Measurements from ENCODE around the gene SCOC. TPM values are rescaled to one million over a fixed set of nuclear protein-coding genes. Genes with fewer than 3 reads are reported as not detected.
A peak's percentile ranks its signal among the peaks of the same experiment; 100 is the strongest.

SCOC gene
- total and polyA plus RNA-seq, 9 of the 15 experiments (the other 6 are each of a cell fraction or from before 2014, with no cell fraction given) = 16.8 to 110 (median 46.7) TPM

- TF ChIP-seq HMGXB4 (CRISPR knock-in tag; IDR thresholded peaks at IDR 0.05) (0 out of 2 replicates have a peak, but pooled peaks have one; percentile 35), POLR2B (IDR thresholded peaks at IDR 0.05; ENCODE audit: low read depth, partially characterized antibody) (peak; percentile 50), ZNF785 (CRISPR knock-in tag; IDR thresholded peaks at IDR 0.05) (no peak), NR2C2 (CRISPR knock-in tag; IDR thresholded peaks at IDR 0.05) (peak; percentile 57; the same call in 1 of the 2 replicates), NR2C2 (tag; IDR thresholded peaks at IDR 0.05) (no peak), HOXB6 (CRISPR knock-in tag; IDR thresholded peaks at IDR 0.05; ENCODE audit: borderline replicate concordance) (no peak), ZNF707 (CRISPR knock-in tag; conservative IDR thresholded peaks at IDR 0.05) (no peak), HCFC1 (IDR thresholded peaks at IDR 0.05; ENCODE audit: low read depth, low read length) (no peak), ZNF124 (CRISPR knock-in tag; IDR thresholded peaks at IDR 0.05) (no peak), HLTF (IDR thresholded peaks at IDR 0.05) (no peak), TCF7L2 (IDR thresholded peaks at IDR 0.05; ENCODE audit: low read depth, low read length) (no peak), RFX5 (IDR thresholded peaks at IDR 0.05; ENCODE audit: low read depth, low read length) (no peak), SUPT5H (IDR thresholded peaks at IDR 0.05) (no peak), IFI16 (CRISPR knock-in tag; IDR thresholded peaks at IDR 0.05) (no peak), EHMT2 (IDR thresholded peaks at IDR 0.05) (no peak), ESRRA (IDR thresholded peaks at IDR 0.05; ENCODE audit: borderline replicate concordance, low read depth) (no peak), HEY1 (CRISPR knock-in tag; IDR thresholded peaks at IDR 0.05; ENCODE audit: borderline replicate concordance) (no peak), CSDE1 (IDR thresholded peaks at IDR 0.05) (no peak), RBM34 (IDR thresholded peaks at IDR 0.05; ENCODE audit: borderline replicate concordance, insufficient read depth, low read length) (no peak), U2AF1 (optimal IDR thresholded peaks at IDR 0.05; ENCODE audit: low read depth, low read length) (no peak), ZFP1 (CRISPR knock-in tag; IDR thresholded peaks at IDR 0.05) (no peak), ZNF507 (tag; conservative IDR thresholded peaks at IDR 0.05) (no peak), CREM (IDR thresholded peaks at IDR 0.05; ENCODE audit: low read depth) (peak; percentile 47)
- TF ChIP-seq, protein P1, sequence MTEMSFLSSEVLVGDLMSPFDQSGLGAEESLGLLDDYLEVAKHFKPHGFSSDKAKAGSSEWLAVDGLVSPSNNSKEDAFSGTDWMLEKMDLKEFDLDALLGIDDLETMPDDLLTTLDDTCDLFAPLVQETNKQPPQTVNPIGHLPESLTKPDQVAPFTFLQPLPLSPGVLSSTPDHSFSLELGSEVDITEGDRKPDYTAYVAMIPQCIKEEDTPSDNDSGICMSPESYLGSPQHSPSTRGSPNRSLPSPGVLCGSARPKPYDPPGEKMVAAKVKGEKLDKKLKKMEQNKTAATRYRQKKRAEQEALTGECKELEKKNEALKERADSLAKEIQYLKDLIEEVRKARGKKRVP (CRISPR knock-in tag; IDR thresholded peaks at IDR 0.05) = no peak
- TF ChIP-seq, protein P2, sequence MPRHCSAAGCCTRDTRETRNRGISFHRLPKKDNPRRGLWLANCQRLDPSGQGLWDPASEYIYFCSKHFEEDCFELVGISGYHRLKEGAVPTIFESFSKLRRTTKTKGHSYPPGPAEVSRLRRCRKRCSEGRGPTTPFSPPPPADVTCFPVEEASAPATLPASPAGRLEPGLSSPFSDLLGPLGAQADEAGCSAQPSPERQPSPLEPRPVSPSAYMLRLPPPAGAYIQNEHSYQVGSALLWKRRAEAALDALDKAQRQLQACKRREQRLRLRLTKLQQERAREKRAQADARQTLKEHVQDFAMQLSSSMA (CRISPR knock-in tag; IDR thresholded peaks at IDR 0.05) = no peak
- TF ChIP-seq, protein P3, sequence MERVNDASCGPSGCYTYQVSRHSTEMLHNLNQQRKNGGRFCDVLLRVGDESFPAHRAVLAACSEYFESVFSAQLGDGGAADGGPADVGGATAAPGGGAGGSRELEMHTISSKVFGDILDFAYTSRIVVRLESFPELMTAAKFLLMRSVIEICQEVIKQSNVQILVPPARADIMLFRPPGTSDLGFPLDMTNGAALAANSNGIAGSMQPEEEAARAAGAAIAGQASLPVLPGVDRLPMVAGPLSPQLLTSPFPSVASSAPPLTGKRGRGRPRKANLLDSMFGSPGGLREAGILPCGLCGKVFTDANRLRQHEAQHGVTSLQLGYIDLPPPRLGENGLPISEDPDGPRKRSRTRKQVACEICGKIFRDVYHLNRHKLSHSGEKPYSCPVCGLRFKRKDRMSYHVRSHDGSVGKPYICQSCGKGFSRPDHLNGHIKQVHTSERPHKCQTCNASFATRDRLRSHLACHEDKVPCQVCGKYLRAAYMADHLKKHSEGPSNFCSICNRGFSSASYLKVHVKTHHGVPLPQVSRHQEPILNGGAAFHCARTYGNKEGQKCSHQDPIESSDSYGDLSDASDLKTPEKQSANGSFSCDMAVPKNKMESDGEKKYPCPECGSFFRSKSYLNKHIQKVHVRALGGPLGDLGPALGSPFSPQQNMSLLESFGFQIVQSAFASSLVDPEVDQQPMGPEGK (CRISPR knock-in tag; IDR thresholded peaks at IDR 0.05; ENCODE audit: borderline replicate concordance) = no peak
Measured at GRCh38 chr4:140427106-140427918, 53.9 kb downstream of the SCOC start, which contains the start of gene CLGN (continued).
